ENCODE measurements around the gene CAPN7.

Gene CAPN7

GRCh38 chr3:15272426-15273196 lies 66.6 kb downstream of the CAPN7 start:
- no peak for TF ChIP-seq CTCF (IDR thresholded peaks at IDR 0.05; ENCODE audit: borderline replicate concordance, insufficient read depth, low read depth, low read length)
- no peak overlapping the region for H3K4me3 ChIP-seq (ENCODE audit: low read depth, low read length)

GRCh38 chr3:15273227-15273626 lies 67.2 kb downstream of the CAPN7 start:
- TF ChIP-seq CTCF (IDR thresholded peaks at IDR 0.05; ENCODE audit: borderline replicate concordance, insufficient read depth, low read depth, low read length): no peak
- H3K4me3 ChIP-seq (ENCODE audit: low read depth, low read length): no peak overlapping the region

GRCh38 chr3:15276028-15276724 lies 70.1 kb downstream of the CAPN7 start:
- no peak for TF ChIP-seq CTCF (IDR thresholded peaks at IDR 0.05; ENCODE audit: borderline replicate concordance, insufficient read depth, low read depth, low read length)
- no peak overlapping the region for H3K4me3 ChIP-seq (ENCODE audit: low read depth, low read length)

GRCh38 chr3:15277861-15278500 lies 71.9 kb downstream of the CAPN7 start:
- no peak overlapping the region for H3K4me3 ChIP-seq (ENCODE audit: low read depth, low read length)
- no peak for TF ChIP-seq CTCF (IDR thresholded peaks at IDR 0.05; ENCODE audit: borderline replicate concordance, insufficient read depth, low read depth, low read length)

- H3K4me3 ChIP-seq (ENCODE audit: low read depth, low read length): no peak overlapping the region
- TF ChIP-seq CTCF (IDR thresholded peaks at IDR 0.05; ENCODE audit: borderline replicate concordance, insufficient read depth, low read depth, low read length): no peak
These were observed 73.2 kb downstream of the CAPN7 start for GRCh38 chr3:15279205-15279604.

GRCh38 chr3:15279671-15280402 lies 73.8 kb downstream of the CAPN7 start:
- no peak overlapping the region for H3K4me3 ChIP-seq (ENCODE audit: low read depth, low read length)
- no peak for TF ChIP-seq CTCF (IDR thresholded peaks at IDR 0.05; ENCODE audit: borderline replicate concordance, insufficient read depth, low read depth, low read length)

Measured in GM12875 (cell line).